ENCODE measurements around the gene IRGQ.
"Not testable (repeated sequence)": the region's sequence is repeated elsewhere in the genome, so short reads cannot be mapped to it uniquely, and the experiment has no call there.

IRGQ gene

GRCh38 chr19:43553656-43554055 lies 42.3 kb downstream of the IRGQ start:
- no peak for DNase-seq (ENCODE audit: low read depth in 1 of 2, low spot score in 1 of 2)
- no peak for TF ChIP-seq JUND (IDR thresholded peaks at IDR 0.05; ENCODE audit: low read depth)
- in situ Hi-C loops (cut with HindIII; ENCODE audit: low pct_unique_long_range_greater_than_20kb, low sequenced_read_pairs) = no loop called here

- TF ChIP-seq JUND (IDR thresholded peaks at IDR 0.05; ENCODE audit: low read depth) = no peak
- in situ Hi-C loops (cut with HindIII; ENCODE audit: low pct_unique_long_range_greater_than_20kb, low sequenced_read_pairs) = no loop called here
Measured at GRCh38 chr19:43552616-43553015, 43.3 kb downstream of the IRGQ start.

GRCh38 chr19:43552198-43552450 lies 43.8 kb downstream of the IRGQ start:
- TF ChIP-seq JUND (IDR thresholded peaks at IDR 0.05; ENCODE audit: low read depth) = no peak
- in situ Hi-C loops (cut with HindIII; ENCODE audit: low pct_unique_long_range_greater_than_20kb, low sequenced_read_pairs) = no loop called here

More at GRCh38 chr19:43552616-43553015, 43.3 kb downstream of the IRGQ start:
- DNase-seq (ENCODE audit: low read depth in 1 of 2, low spot score in 1 of 2) = no peak

GRCh38 chr19:43551399-43552197 lies 44.3 kb downstream of the IRGQ start:
- DNase-seq (ENCODE audit: low read depth in 1 of 2, low spot score in 1 of 2) = no peak
- in situ Hi-C loops (cut with HindIII; ENCODE audit: low pct_unique_long_range_greater_than_20kb, low sequenced_read_pairs) = no loop called here
- TF ChIP-seq JUND (IDR thresholded peaks at IDR 0.05; ENCODE audit: low read depth) = no peak

More at GRCh38 chr19:43552198-43552450, 43.8 kb downstream of the IRGQ start:
- no peak for DNase-seq (ENCODE audit: low read depth in 1 of 2, low spot score in 1 of 2)

GRCh38 chr19:43548706-43549105 lies 47.2 kb downstream of the IRGQ start:
- no peak for TF ChIP-seq JUND (IDR thresholded peaks at IDR 0.05; ENCODE audit: low read depth)
- no peak for DNase-seq (ENCODE audit: low read depth in 1 of 2, low spot score in 1 of 2)
- in situ Hi-C loops (cut with HindIII; ENCODE audit: low pct_unique_long_range_greater_than_20kb, low sequenced_read_pairs) = no loop called here

GRCh38 chr19:43547926-43548325 lies 48.0 kb downstream of the IRGQ start:
- DNase-seq (ENCODE audit: low read depth in 1 of 2, low spot score in 1 of 2); in situ Hi-C loops (cut with HindIII; ENCODE audit: low pct_unique_long_range_greater_than_20kb, low sequenced_read_pairs): not testable (repeated sequence)

- no peak for DNase-seq (ENCODE audit: low read depth in 1 of 2, low spot score in 1 of 2)
- no peak for TF ChIP-seq JUND (IDR thresholded peaks at IDR 0.05; ENCODE audit: low read depth)
- in situ Hi-C loops (cut with HindIII; ENCODE audit: low pct_unique_long_range_greater_than_20kb, low sequenced_read_pairs) = no loop called here
Measured at GRCh38 chr19:43546581-43546980, 49.4 kb downstream of the IRGQ start.

GRCh38 chr19:43545981-43546380 lies 50.0 kb downstream of the IRGQ start:
- TF ChIP-seq JUND (IDR thresholded peaks at IDR 0.05; ENCODE audit: low read depth) = no peak
- no peak for DNase-seq (ENCODE audit: low read depth in 1 of 2, low spot score in 1 of 2)
- in situ Hi-C loops (cut with HindIII; ENCODE audit: low pct_unique_long_range_greater_than_20kb, low sequenced_read_pairs) = no loop called here

GRCh38 chr19:43545276-43545675 lies 50.7 kb downstream of the IRGQ start:
- no peak for TF ChIP-seq JUND (IDR thresholded peaks at IDR 0.05; ENCODE audit: low read depth)
- DNase-seq (ENCODE audit: low read depth in 1 of 2, low spot score in 1 of 2) = no peak
- in situ Hi-C loops (cut with HindIII; ENCODE audit: low pct_unique_long_range_greater_than_20kb, low sequenced_read_pairs) = no loop called here

GRCh38 chr19:43544077-43544476 lies 51.9 kb downstream of the IRGQ start:
- DNase-seq (ENCODE audit: low read depth in 1 of 2, low spot score in 1 of 2) = no peak
- no peak for TF ChIP-seq JUND (IDR thresholded peaks at IDR 0.05; ENCODE audit: low read depth)
- in situ Hi-C loops (cut with HindIII; ENCODE audit: low pct_unique_long_range_greater_than_20kb, low sequenced_read_pairs) = no loop called here

GRCh38 chr19:43541920-43542650 lies 53.8 kb downstream of the IRGQ start:
- in situ Hi-C loops (cut with HindIII; ENCODE audit: low pct_unique_long_range_greater_than_20kb, low sequenced_read_pairs) = no loop called here
- TF ChIP-seq JUND (IDR thresholded peaks at IDR 0.05; ENCODE audit: low read depth) = no peak
- DNase-seq (ENCODE audit: low read depth in 1 of 2, low spot score in 1 of 2) = no peak

- in situ Hi-C loops (cut with HindIII; ENCODE audit: low pct_unique_long_range_greater_than_20kb, low sequenced_read_pairs) = no loop called here
- DNase-seq (ENCODE audit: low read depth in 1 of 2, low spot score in 1 of 2) = no peak
- no peak for TF ChIP-seq JUND (IDR thresholded peaks at IDR 0.05; ENCODE audit: low read depth)
Measured at GRCh38 chr19:43540381-43540780, 55.6 kb downstream of the IRGQ start.

GRCh38 chr19:43538922-43539321 lies 57.0 kb downstream of the IRGQ start:
- TF ChIP-seq JUND (IDR thresholded peaks at IDR 0.05; ENCODE audit: low read depth) = no peak
- DNase-seq (ENCODE audit: low read depth in 1 of 2, low spot score in 1 of 2) = no peak
- in situ Hi-C loops (cut with HindIII; ENCODE audit: low pct_unique_long_range_greater_than_20kb, low sequenced_read_pairs) = no loop called here

Measured in T47D (cell line).